ENCODE results near the gene KCNA3.
A peak's percentile ranks its signal among the peaks of the same experiment; 100 is the strongest.

Gene KCNA3

GRCh38 chr1:110675060-110675791 is 486 bp upstream of the KCNA3 start:
- no peak for TF ChIP-seq CTCF (IDR thresholded peaks at IDR 0.05; ENCODE audit: low read depth, low read length)
- no peak for DNase-seq (ENCODE audit: low read depth, low spot score)
- peak overlapping the region; percentile 15 for H3K4me3 ChIP-seq (ENCODE audit: low read depth, low read length)
- in situ Hi-C loops (cut with HindIII; ENCODE audit: low sequenced_read_pairs): no loop called here

- TF ChIP-seq CTCF (IDR thresholded peaks at IDR 0.05; ENCODE audit: low read depth, low read length): no peak
- no peak overlapping the region for H3K4me3 ChIP-seq (ENCODE audit: low read depth, low read length)
- in situ Hi-C loops (cut with HindIII; ENCODE audit: low sequenced_read_pairs): no loop called here
- no peak for DNase-seq (ENCODE audit: low read depth, low spot score)
Observed at GRCh38 chr1:110673805-110674336, 869 bp downstream of the KCNA3 start.

- no peak overlapping the region for H3K4me3 ChIP-seq (ENCODE audit: low read depth, low read length)
- no peak for DNase-seq (ENCODE audit: low read depth, low spot score)
- TF ChIP-seq CTCF (IDR thresholded peaks at IDR 0.05; ENCODE audit: low read depth, low read length): no peak
- in situ Hi-C loops (cut with HindIII; ENCODE audit: low sequenced_read_pairs): no loop called here
Observed at GRCh38 chr1:110673197-110673701, 1.5 kb downstream of the KCNA3 start.

GRCh38 chr1:110672753-110673108 is 2.0 kb downstream of the KCNA3 start:
- DNase-seq (ENCODE audit: low read depth, low spot score): no peak
- in situ Hi-C loops (cut with HindIII; ENCODE audit: low sequenced_read_pairs): no loop called here
- no peak for TF ChIP-seq CTCF (IDR thresholded peaks at IDR 0.05; ENCODE audit: low read depth, low read length)
- no peak overlapping the region for H3K4me3 ChIP-seq (ENCODE audit: low read depth, low read length)

- H3K4me3 ChIP-seq (ENCODE audit: low read depth, low read length): no peak overlapping the region
- no peak for DNase-seq (ENCODE audit: low read depth, low spot score)
- in situ Hi-C loops (cut with HindIII; ENCODE audit: low sequenced_read_pairs): no loop called here
- no peak for TF ChIP-seq CTCF (IDR thresholded peaks at IDR 0.05; ENCODE audit: low read depth, low read length)
Observed at GRCh38 chr1:110672001-110672752, 2.6 kb downstream of the KCNA3 start.

- no peak overlapping the region for H3K4me3 ChIP-seq (ENCODE audit: low read depth, low read length)
- DNase-seq (ENCODE audit: low read depth, low spot score): no peak
- no peak for TF ChIP-seq CTCF (IDR thresholded peaks at IDR 0.05; ENCODE audit: low read depth, low read length)
- in situ Hi-C loops (cut with HindIII; ENCODE audit: low sequenced_read_pairs): no loop called here
Observed at GRCh38 chr1:110671361-110671760, 3.4 kb downstream of the KCNA3 start.
